IMR-90 (cell line): ENCODE results near the gene CXCR3. TPM values are rescaled to one million over a fixed set of nuclear protein-coding genes. Genes with fewer than 3 reads are reported as not detected.

Experiments used
- ATAC-seq: fragments of 200-7000 bp; cut with Tn5 transposase; 2 replicates; pipeline ENCODE4 v1.9.1; 2020; ENCODE audit warnings: low read depth, mild to moderate bottlenecking, moderate library complexity
- BruUV-seq: library from RNA; stranded (reverse); fragments of 400-500 nt; replicated peaks from 2 replicates; lab custom pipeline; 2021; lab: Mats Ljungman, UMichigan
- CTCF ChIA-PET: fragments of 300-600 bp; formaldehyde crosslinking; extraction: SDS; loops from one replicate; lab custom pipeline; 2021; ENCODE audit warnings: antibody characterized with exemption; lab: Yijun Ruan, JAX
- POLR2A ChIA-PET: fragments of 300-600 bp; sonication (Branson Sonifier 250); formaldehyde crosslinking; loops from one replicate; lab custom pipeline; 2022; ENCODE audit warnings: antibody characterized with exemption; ENCODE audit not compliant: unreplicated experiment; lab: Charles Lee
- DNase-seq: peaks from one replicate; pipeline ENCODE4 v3.0.0; 2013
- H2AFZ ChIP-seq: replicated peaks from 2 replicates; pipeline ENCODE3; 2013; ENCODE audit warnings: low read length, mild to moderate bottlenecking; ENCODE audit not compliant: poor library complexity
- H2AK5ac ChIP-seq: 2 replicates; pipeline ENCODE4 v1.6.1; 2013; ENCODE audit warnings: low read depth, low read length, inconsistent platforms
- H2AK9ac ChIP-seq: replicated peaks from 2 replicates; pipeline ENCODE3; 2013; ENCODE audit warnings: mild to moderate bottlenecking, low read depth, low read length, moderate library complexity; ENCODE audit not compliant: poor library complexity
- H2BK120ac ChIP-seq: 2 replicates; pipeline ENCODE4 v1.6.1; 2013; ENCODE audit warnings: low read depth, low read length, inconsistent platforms
- H2BK15ac ChIP-seq: 3 replicates; pipeline ENCODE4 v1.6.1; 2013; ENCODE audit warnings: low read depth, low read length, inconsistent platforms
- H2BK20ac ChIP-seq: 2 replicates; pipeline ENCODE4 v1.6.1; 2013; ENCODE audit warnings: low read depth, mild to moderate bottlenecking, inconsistent platforms, low read length, moderate library complexity
- H2BK5ac ChIP-seq: 2 replicates; pipeline ENCODE4 v1.6.1; 2013; ENCODE audit warnings: mild to moderate bottlenecking, low read depth, low read length, inconsistent platforms; ENCODE audit not compliant: poor library complexity, severe bottlenecking
- H3K14ac ChIP-seq: replicated peaks from 2 replicates; pipeline ENCODE4 v1.6.1; 2013; ENCODE audit warnings: low read depth, low read length, inconsistent platforms
- H3K18ac ChIP-seq: 2 replicates; pipeline ENCODE4 v1.6.1; 2013; ENCODE audit warnings: low read depth, low read length, control low read depth
- H3K23ac ChIP-seq: 2 replicates; pipeline ENCODE4 v1.6.1; 2013; ENCODE audit warnings: low read depth, low read length, inconsistent platforms
- H3K27ac ChIP-seq: 2 replicates; pipeline ENCODE4 v1.5.1; 2013; ENCODE audit warnings: mild to moderate bottlenecking, control low read depth, low read length; ENCODE audit not compliant: insufficient read depth
- H3K27me3 ChIP-seq: 2 replicates; pipeline ENCODE4 v1.6.1; 2013; ENCODE audit warnings: low read length; ENCODE audit not compliant: control insufficient read depth, insufficient read depth
- H3K36me3 ChIP-seq: 2 replicates; pipeline ENCODE4 v1.6.1; 2013; ENCODE audit warnings: low read length, mixed read lengths; ENCODE audit not compliant: control insufficient read depth, insufficient read depth
- H3K4ac ChIP-seq: 2 replicates; pipeline ENCODE4 v1.6.1; 2013; ENCODE audit warnings: low read depth, low read length, inconsistent platforms
- H3K4me1 ChIP-seq: 2 replicates; pipeline ENCODE4 v1.6.1; 2013; ENCODE audit warnings: low read length, mixed read lengths; ENCODE audit not compliant: control insufficient read depth, insufficient read depth
- H3K4me2 ChIP-seq: 2 replicates; pipeline ENCODE4 v1.6.1; 2013; ENCODE audit warnings: low read depth, mild to moderate bottlenecking, control low read depth, low read length, moderate library complexity
- H3K4me3 ChIP-seq: 2 replicates; pipeline ENCODE4 v1.5.1; 2013; ENCODE audit warnings: low read depth, mild to moderate bottlenecking, control low read depth, low read length, moderate library complexity; ENCODE audit not compliant: insufficient read depth
- H3K56ac ChIP-seq: 2 replicates; pipeline ENCODE4 v1.6.1; 2013; ENCODE audit warnings: low read length, inconsistent platforms; ENCODE audit not compliant: insufficient read depth; ENCODE audit errors: extremely low read depth
- H3K79me1 ChIP-seq, 2 experiments: 2 replicates each; pipeline ENCODE4 v1.6.1; 2013; ENCODE audit warnings: low read length in 2 of 2, inconsistent platforms in 1 of 2, low read depth in 1 of 2
- H3K9ac ChIP-seq: 2 replicates; pipeline ENCODE4 v1.6.1; 2013; ENCODE audit warnings: low read depth, low read length, control low read depth
- H3K9me1 ChIP-seq: 2 replicates; pipeline ENCODE4 v1.6.1; 2013; ENCODE audit warnings: low read length, inconsistent platforms; ENCODE audit not compliant: insufficient read depth
- H3K9me3 ChIP-seq: 2 replicates; pipeline ENCODE4 v1.6.1; 2013; ENCODE audit warnings: low read length; ENCODE audit not compliant: control insufficient read depth, insufficient read depth
- H4K20me1 ChIP-seq: 2 replicates; pipeline ENCODE4 v1.6.1; 2013; ENCODE audit warnings: low read length, inconsistent platforms; ENCODE audit not compliant: insufficient read depth
- H4K5ac ChIP-seq: 2 replicates; pipeline ENCODE4 v1.6.1; 2013; ENCODE audit warnings: mild to moderate bottlenecking, low read depth, low read length, control low read depth
- H4K8ac ChIP-seq, 2 experiments: 2 replicates each; pipeline ENCODE4 v1.6.1; 2013; ENCODE audit warnings: low read depth in 2 of 2, low read length in 2 of 2, control low read depth in 1 of 2, inconsistent platforms in 1 of 2
- H4K91ac ChIP-seq: 2 replicates; pipeline ENCODE4 v1.6.1; 2013; ENCODE audit warnings: low read depth, low read length, inconsistent platforms; ENCODE audit not compliant: insufficient read depth
- BHLHE40 ChIP-seq: fragments of 150-350 bp; IDR thresholded peaks from 2 replicates; pipeline ENCODE4 v1.6.1; 2016; ENCODE audit warnings: mild to moderate bottlenecking, low read depth, low read length
- CEBPB ChIP-seq: IDR thresholded peaks from 2 replicates; pipeline ENCODE4 v1.6.1; 2012; ENCODE audit warnings: low read depth, low read length, improper control_type of control experiment
- CHD1 ChIP-seq: IDR thresholded peaks from 2 replicates; pipeline ENCODE4 v1.6.1; 2012; ENCODE audit warnings: low read depth, low read length, improper control_type of control experiment
- FOS ChIP-seq: fragments of 150-350 bp; IDR thresholded peaks from 2 replicates; pipeline ENCODE4 v1.6.1; 2016; ENCODE audit warnings: low read depth, low read length
- MAFK ChIP-seq: IDR thresholded peaks from 2 replicates; pipeline ENCODE4 v1.6.1; 2012; ENCODE audit warnings: low read depth, low read length, improper control_type of control experiment
- MAZ ChIP-seq: IDR thresholded peaks from 2 replicates; pipeline ENCODE4 v1.6.1; 2012; ENCODE audit warnings: low read depth, mild to moderate bottlenecking, low read length, improper control_type of control experiment, moderate library complexity, borderline replicate concordance
- NFE2L2 ChIP-seq: fragments of 150-350 bp; IDR thresholded peaks from 2 replicates; pipeline ENCODE4 v1.6.1; 2016; ENCODE audit warnings: low read depth, mild to moderate bottlenecking, low read length
- POLR2A ChIP-seq: IDR thresholded peaks from 2 replicates; pipeline ENCODE4 v1.6.1; 2012; ENCODE audit warnings: mild to moderate bottlenecking, low read depth, low read length
- RCOR1 ChIP-seq: IDR thresholded peaks from 2 replicates; pipeline ENCODE4 v1.6.1; 2012; ENCODE audit warnings: mild to moderate bottlenecking, low read length, improper control_type of control experiment; ENCODE audit not compliant: insufficient replicate concordance
- RFX5 ChIP-seq: IDR thresholded peaks from 2 replicates; pipeline ENCODE4 v1.8.0; 2012; ENCODE audit warnings: low read depth, mild to moderate bottlenecking, low read length, moderate library complexity
- SMC3 ChIP-seq: fragments of 150-350 bp; IDR thresholded peaks from 2 replicates; pipeline ENCODE4 v1.6.1; 2016; ENCODE audit warnings: low read depth, mild to moderate bottlenecking, antibody characterized with exemption, low read length, moderate library complexity
- WGBS, 2 experiments: methylation state at CpG; one replicate each; pipeline versions ENCODE4 v1.1.5 to v1.1.7; 2013; ENCODE audit warnings: missing lambda C conversion rate in 2 of 2; ENCODE audit not compliant: insufficient read length in 1 of 2; ENCODE audit errors: extremely low coverage in 2 of 2; 5-methylcytosine and 5-hydroxymethylcytosine counted together
- dilution Hi-C: fragments of 300-500 bp; cut with HindIII; formaldehyde crosslinking; loops from one replicate; pipeline ENCODE4 v1.14.3; 2018; ENCODE audit warnings: low sequenced_read_pairs; ENCODE audit not compliant: unreplicated experiment
- in situ Hi-C: fragments of 300-500 bp; cut with MboI; formaldehyde crosslinking; loops from 3 replicates; pipeline ENCODE4 v1.14.3; 2019; ENCODE audit warnings: low sequenced_read_pairs, inconsistent platforms, mixed read lengths
- intact Hi-C: fragments of 100-400 bp; cut with micrococcal nuclease; formaldehyde crosslinking; loops from 2 replicates; pipeline ENCODE4 v1.10.0; 2022
- polyA plus RNA-seq, 3 experiments: library from polyadenylated mRNA; depleted of rRNA; stranded (reverse); fragments of >200 nt; gene quantifications; 2 replicates each; pipeline ENCODE4 v1.2.3, GENCODE V29; 2012; ENCODE audit warnings: low replicate concordance in 1 of 3
- total RNA-seq: library from RNA; depleted of rRNA; stranded (reverse); fragments of >200 nt; gene quantifications from 2 replicates; pipeline ENCODE4 v1.2.3, GENCODE V29; 2012
- TF ChIP-seq, protein P1 (sequence below): fragments of 150-350 bp; IDR thresholded peaks from 2 replicates; pipeline ENCODE4 v1.6.1; 2016; ENCODE audit warnings: low read depth, mild to moderate bottlenecking, low read length, moderate library complexity, borderline replicate concordance
- TF ChIP-seq, protein P2 (sequence below): fragments of 150-350 bp; IDR thresholded peaks from 2 replicates; pipeline ENCODE4 v1.6.1; 2017; ENCODE audit warnings: mild to moderate bottlenecking, antibody characterized with exemption, low read length, low read depth
- TF ChIP-seq, protein P3 (sequence below): conservative IDR thresholded peaks from 2 replicates; pipeline ENCODE4 v1.5.1; 2012; ENCODE audit warnings: mild to moderate bottlenecking, low read depth, low read length, improper control_type of control experiment

Gene CXCR3
- total and polyA plus RNA-seq, 2 of the 4 experiments (the other 2 are of a cell fraction): not detected

DNA sequence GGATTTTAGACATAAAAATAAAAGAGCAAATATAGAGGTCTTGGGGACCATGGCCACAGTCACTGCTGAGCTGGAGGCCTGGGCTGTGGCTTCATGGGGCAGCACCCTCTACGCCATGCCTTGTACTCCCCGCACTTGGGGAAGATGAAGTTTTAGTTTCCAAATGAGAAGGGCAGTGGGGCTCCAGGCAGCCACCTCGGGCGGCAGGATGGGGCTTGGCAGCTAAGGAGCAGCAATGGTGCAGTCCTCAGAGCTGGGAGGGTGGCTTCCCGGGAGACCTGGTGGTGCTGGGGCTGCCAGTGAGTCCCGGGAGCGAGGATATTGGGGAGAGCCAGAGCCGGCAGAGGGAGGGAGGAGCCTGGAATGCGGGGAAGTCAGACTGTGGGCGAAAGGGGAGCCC is 2.4 kb downstream of the CXCR3 start (continued):
- TF ChIP-seq, protein P1, sequence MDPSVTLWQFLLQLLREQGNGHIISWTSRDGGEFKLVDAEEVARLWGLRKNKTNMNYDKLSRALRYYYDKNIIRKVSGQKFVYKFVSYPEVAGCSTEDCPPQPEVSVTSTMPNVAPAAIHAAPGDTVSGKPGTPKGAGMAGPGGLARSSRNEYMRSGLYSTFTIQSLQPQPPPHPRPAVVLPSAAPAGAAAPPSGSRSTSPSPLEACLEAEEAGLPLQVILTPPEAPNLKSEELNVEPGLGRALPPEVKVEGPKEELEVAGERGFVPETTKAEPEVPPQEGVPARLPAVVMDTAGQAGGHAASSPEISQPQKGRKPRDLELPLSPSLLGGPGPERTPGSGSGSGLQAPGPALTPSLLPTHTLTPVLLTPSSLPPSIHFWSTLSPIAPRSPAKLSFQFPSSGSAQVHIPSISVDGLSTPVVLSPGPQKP: no peak
- no peak for TF ChIP-seq MAFK

DNA sequence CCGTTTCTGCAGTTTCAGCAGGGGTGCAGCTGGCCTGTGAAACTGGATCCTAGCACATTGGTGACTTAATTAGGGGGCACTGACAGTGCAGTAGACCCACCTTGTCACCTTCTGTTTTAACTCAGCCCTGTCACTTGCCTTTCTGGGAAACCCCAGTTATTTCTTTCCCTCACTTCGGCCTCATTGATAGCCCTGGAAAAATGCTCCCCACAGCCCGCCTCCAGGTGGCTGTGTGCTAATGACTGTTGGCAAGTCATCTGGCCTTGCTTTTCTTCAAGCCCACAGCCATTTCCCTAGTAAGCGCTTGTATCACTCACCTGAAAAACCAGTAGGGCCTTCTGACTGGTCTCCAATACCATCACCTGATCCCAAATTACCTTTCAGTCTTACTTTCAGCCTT is 3.3 kb downstream of the CXCR3 start:
- H3K27ac ChIP-seq: no peak overlapping the region
- H4K20me1 ChIP-seq: no peaks in the 10 kb centered on the region
- no peaks in the 10 kb centered on the region for H3K79me1 ChIP-seq
- H2BK120ac ChIP-seq: no peak overlapping the region
- no peak for DNase-seq
- no peak overlapping the region for H3K56ac ChIP-seq
- H4K91ac ChIP-seq: no peak overlapping the region
- H3K4me3 ChIP-seq: no peak overlapping the region
- H3K18ac ChIP-seq: no peak overlapping the region
- peaks cover 4% of the 10 kb centered on the region; the same call in 1 of the 2 replicates for H3K27me3 ChIP-seq
- H2BK5ac ChIP-seq: no peak overlapping the region
- no peak overlapping the region for H2AFZ ChIP-seq
- ChIA-PET CTCF (no interaction called here), POLR2A (no interaction called here)
- H2AK9ac ChIP-seq: no peak overlapping the region
- no peak overlapping the region for H3K14ac ChIP-seq
- no peak overlapping the region for H2AK5ac ChIP-seq
- no peaks in the 10 kb centered on the region for H3K4me1 ChIP-seq
- no peak overlapping the region for H4K8ac ChIP-seq
- no peak overlapping the region for H3K23ac ChIP-seq
- H4K5ac ChIP-seq: no peak overlapping the region
- ATAC-seq: no peak
- H3K36me3 ChIP-seq: peaks cover 13% of the 10 kb centered on the region
- H3K9ac ChIP-seq: no peak overlapping the region
- BruUV-seq: no TSS peak
- 87% methylated on average over 3 of the region's 4 CpGs; no CpG with 5 or more reads in 1 of the 2 experiments for WGBS, 2 experiments
- H3K4me2 ChIP-seq: no peak overlapping the region
- intact Hi-C loops: no loop called here
- no peaks in the 10 kb centered on the region for H3K9me1 ChIP-seq
- in situ Hi-C loops: no loop called here
- H3K4ac ChIP-seq: no peak overlapping the region
- H3K9me3 ChIP-seq: no peaks in the 10 kb centered on the region; the same call in 1 of the 2 replicates
- dilution Hi-C loops: no loop called here
- no peak overlapping the region for H2BK20ac ChIP-seq
- H2BK15ac ChIP-seq: no peak overlapping the region
- TF ChIP-seq BHLHE40 (no peak), CEBPB (no peak), NFE2L2 (no peak), CHD1 (no peak), RFX5 (no peak), MAFK (no peak), POLR2A (no peak), RCOR1 (no peak), FOS (no peak), SMC3 (no peak), MAZ (no peak)
- TF ChIP-seq, protein P2, sequence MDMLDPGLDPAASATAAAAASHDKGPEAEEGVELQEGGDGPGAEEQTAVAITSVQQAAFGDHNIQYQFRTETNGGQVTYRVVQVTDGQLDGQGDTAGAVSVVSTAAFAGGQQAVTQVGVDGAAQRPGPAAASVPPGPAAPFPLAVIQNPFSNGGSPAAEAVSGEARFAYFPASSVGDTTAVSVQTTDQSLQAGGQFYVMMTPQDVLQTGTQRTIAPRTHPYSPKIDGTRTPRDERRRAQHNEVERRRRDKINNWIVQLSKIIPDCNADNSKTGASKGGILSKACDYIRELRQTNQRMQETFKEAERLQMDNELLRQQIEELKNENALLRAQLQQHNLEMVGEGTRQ: no peak
- TF ChIP-seq, protein P3, sequence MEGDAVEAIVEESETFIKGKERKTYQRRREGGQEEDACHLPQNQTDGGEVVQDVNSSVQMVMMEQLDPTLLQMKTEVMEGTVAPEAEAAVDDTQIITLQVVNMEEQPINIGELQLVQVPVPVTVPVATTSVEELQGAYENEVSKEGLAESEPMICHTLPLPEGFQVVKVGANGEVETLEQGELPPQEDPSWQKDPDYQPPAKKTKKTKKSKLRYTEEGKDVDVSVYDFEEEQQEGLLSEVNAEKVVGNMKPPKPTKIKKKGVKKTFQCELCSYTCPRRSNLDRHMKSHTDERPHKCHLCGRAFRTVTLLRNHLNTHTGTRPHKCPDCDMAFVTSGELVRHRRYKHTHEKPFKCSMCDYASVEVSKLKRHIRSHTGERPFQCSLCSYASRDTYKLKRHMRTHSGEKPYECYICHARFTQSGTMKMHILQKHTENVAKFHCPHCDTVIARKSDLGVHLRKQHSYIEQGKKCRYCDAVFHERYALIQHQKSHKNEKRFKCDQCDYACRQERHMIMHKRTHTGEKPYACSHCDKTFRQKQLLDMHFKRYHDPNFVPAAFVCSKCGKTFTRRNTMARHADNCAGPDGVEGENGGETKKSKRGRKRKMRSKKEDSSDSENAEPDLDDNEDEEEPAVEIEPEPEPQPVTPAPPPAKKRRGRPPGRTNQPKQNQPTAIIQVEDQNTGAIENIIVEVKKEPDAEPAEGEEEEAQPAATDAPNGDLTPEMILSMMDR: no peak
